ENCODE measurements around the gene PKP1. TPM values are rescaled to one million over a fixed set of nuclear protein-coding genes. Genes with fewer than 3 reads are reported as not detected.

PKP1 gene
- total and polyA plus RNA-seq, 2 of the 4 experiments (the other 2 are of a cell fraction) = 0.18 to 0.36 TPM

DNA sequence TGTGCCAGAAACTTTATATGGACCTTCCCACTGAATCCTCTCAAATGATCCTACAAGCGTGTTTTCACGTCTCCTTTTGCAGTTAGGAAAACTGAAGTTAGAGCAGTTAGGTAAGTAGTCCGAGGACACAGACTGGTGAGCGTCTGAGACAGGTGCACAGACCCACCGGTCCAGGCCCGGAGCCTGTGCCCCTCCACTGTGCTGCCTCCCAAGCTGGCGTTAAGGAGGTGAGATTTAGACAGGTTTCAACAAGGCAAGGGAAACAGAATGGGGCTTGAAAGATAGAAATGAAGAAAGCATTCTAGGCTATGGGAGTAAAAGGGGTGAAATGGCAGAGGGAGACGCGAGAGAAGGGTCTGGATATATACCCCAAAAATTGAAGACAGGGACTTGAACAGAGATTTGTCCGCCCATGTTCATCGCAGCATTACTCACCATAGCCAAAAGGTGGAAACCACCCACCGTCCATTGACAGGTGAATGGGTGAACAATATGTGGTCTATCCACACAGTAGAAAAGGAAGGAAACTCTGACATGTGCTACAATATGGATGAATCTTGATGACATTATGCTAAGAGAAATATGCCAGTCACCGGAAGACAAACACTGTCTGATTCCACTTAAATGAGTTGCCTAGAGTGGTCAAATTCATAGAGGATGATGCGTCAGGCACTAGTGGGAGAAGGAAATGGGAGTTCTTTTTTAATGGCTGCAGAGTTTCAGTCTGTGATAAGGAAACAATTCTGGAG is 15.7 kb upstream of the PKP1 start:
- Histone ChIP-seq H3K4me1 (ENCODE audit: control insufficient read depth, insufficient read depth, low read length) (peaks cover 12% of the 10 kb centered on the region), H2AK5ac (ENCODE audit: low read depth, low read length) (peak overlapping the region; percentile 84), H3K56ac (ENCODE audit: extremely low read depth, insufficient read depth, low read length) (no peak overlapping the region), H3K4me3 (ENCODE audit: insufficient read depth, low read depth, low read length) (no peak overlapping the region), H3K4me2 (ENCODE audit: low read depth, low read length) (no peak overlapping the region), H3K27me3 (ENCODE audit: control insufficient read depth, insufficient read depth, low read length) (no peaks in the 10 kb centered on the region; the same call in 1 of the 2 replicates), H3K9me1 (ENCODE audit: insufficient read depth, low read length) (peaks cover 16% of the 10 kb centered on the region), H2BK20ac (ENCODE audit: low read depth, low read length) (peak overlapping the region; percentile 90), H4K8ac (ENCODE audit: low read depth in 2 of 2, low read length in 2 of 2) (peak overlapping the region; percentile 12 to 67; a peak in 3 of 4 replicates), H3K36me3 (ENCODE audit: control insufficient read depth, insufficient read depth, low read length) (no peaks in the 10 kb centered on the region), H3K27ac (ENCODE audit: insufficient read depth, low read length) (no peak overlapping the region; the same call in 1 of the 2 replicates), H3K79me1 (ENCODE audit: low read depth in 1 of 2, low read length in 2 of 2) (no peaks in the 10 kb centered on the region), H3K14ac (replicated peaks; ENCODE audit: low read depth, low read length) (peak overlapping the region; percentile 49; the same call in 1 of the 2 replicates), H2AFZ (replicated peaks; ENCODE audit: low read length, poor library complexity) (peak overlapping the region; percentile 37), H3K9ac (ENCODE audit: low read depth, low read length) (no peak overlapping the region), H3K23ac (ENCODE audit: low read depth, low read length) (peak overlapping the region; percentile 26; the same call in 1 of the 2 replicates), H2BK15ac (ENCODE audit: low read depth, low read length) (peak overlapping the region; percentile 58), H2BK5ac (ENCODE audit: low read depth, low read length, poor library complexity, severe bottlenecking) (peak overlapping the region; percentile 91), H4K91ac (ENCODE audit: insufficient read depth, low read depth, low read length) (peak overlapping the region; percentile 76), H2BK120ac (ENCODE audit: low read depth, low read length) (peak overlapping the region; percentile 82), H4K20me1 (ENCODE audit: insufficient read depth, low read length) (no peaks in the 10 kb centered on the region), H3K9me3 (ENCODE audit: control insufficient read depth, insufficient read depth, low read length) (no peaks in the 10 kb centered on the region), H2AK9ac (replicated peaks; ENCODE audit: low read depth, low read length, poor library complexity) (peak overlapping the region; percentile 71), H4K5ac (ENCODE audit: low read depth, low read length) (no peak overlapping the region; the same call in 1 of the 2 replicates), H3K4ac (ENCODE audit: low read depth, low read length) (peak overlapping the region; percentile 82), H3K18ac (ENCODE audit: low read depth, low read length) (peak overlapping the region; percentile 18; the same call in 1 of the 2 replicates)
- in situ Hi-C loops (cut with MboI; ENCODE audit: low sequenced_read_pairs) = no loop called here
- TF ChIP-seq, protein P1, sequence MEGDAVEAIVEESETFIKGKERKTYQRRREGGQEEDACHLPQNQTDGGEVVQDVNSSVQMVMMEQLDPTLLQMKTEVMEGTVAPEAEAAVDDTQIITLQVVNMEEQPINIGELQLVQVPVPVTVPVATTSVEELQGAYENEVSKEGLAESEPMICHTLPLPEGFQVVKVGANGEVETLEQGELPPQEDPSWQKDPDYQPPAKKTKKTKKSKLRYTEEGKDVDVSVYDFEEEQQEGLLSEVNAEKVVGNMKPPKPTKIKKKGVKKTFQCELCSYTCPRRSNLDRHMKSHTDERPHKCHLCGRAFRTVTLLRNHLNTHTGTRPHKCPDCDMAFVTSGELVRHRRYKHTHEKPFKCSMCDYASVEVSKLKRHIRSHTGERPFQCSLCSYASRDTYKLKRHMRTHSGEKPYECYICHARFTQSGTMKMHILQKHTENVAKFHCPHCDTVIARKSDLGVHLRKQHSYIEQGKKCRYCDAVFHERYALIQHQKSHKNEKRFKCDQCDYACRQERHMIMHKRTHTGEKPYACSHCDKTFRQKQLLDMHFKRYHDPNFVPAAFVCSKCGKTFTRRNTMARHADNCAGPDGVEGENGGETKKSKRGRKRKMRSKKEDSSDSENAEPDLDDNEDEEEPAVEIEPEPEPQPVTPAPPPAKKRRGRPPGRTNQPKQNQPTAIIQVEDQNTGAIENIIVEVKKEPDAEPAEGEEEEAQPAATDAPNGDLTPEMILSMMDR (conservative IDR thresholded peaks at IDR 0.05; ENCODE audit: low read depth, low read length) = no peak
- TF ChIP-seq FOS (IDR thresholded peaks at IDR 0.05; ENCODE audit: low read depth, low read length) = peak; percentile 18; the same call in 1 of the 2 replicates
- TF ChIP-seq MAFK (IDR thresholded peaks at IDR 0.05; ENCODE audit: low read depth, low read length) = peak; percentile 26; the same call in 1 of the 2 replicates
- TF ChIP-seq NFE2L2 (IDR thresholded peaks at IDR 0.05; ENCODE audit: low read depth, low read length) = peak; percentile 78
- TF ChIP-seq, protein P2, sequence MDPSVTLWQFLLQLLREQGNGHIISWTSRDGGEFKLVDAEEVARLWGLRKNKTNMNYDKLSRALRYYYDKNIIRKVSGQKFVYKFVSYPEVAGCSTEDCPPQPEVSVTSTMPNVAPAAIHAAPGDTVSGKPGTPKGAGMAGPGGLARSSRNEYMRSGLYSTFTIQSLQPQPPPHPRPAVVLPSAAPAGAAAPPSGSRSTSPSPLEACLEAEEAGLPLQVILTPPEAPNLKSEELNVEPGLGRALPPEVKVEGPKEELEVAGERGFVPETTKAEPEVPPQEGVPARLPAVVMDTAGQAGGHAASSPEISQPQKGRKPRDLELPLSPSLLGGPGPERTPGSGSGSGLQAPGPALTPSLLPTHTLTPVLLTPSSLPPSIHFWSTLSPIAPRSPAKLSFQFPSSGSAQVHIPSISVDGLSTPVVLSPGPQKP (IDR thresholded peaks at IDR 0.05; ENCODE audit: borderline replicate concordance, low read depth, low read length) = no peak
- intact Hi-C loops (cut with micrococcal nuclease) = loop anchor here (10.0 kb wide), 1 partner anchor 1167 kb away; no protein-coding TSS in a partner anchor
- DNase-seq = peak; percentile 85
- peak; percentile 40; the same call in 1 of the 2 replicates for ATAC-seq (ENCODE audit: low read depth)
- no TSS peak for BruUV-seq (replicated peaks)
- dilution Hi-C loops (cut with HindIII; ENCODE audit: low sequenced_read_pairs, unreplicated experiment) = no loop called here
- CTCF ChIA-PET = no interaction called here
- POLR2A ChIA-PET (ENCODE audit: unreplicated experiment) = no interaction called here
- WGBS, 2 experiments (ENCODE audit: extremely low coverage in 2 of 2, insufficient read length in 1 of 2) = 76% methylated on average over 7 of the region's 14 CpGs; no CpG with 5 or more reads in 1 of the 2 experiments

All from IMR-90 (cell line).